Gastrocnemius medialis (tissue), 4 donors: ENCODE data around the gene GGT7. TPM values are rescaled to one million over a fixed set of nuclear protein-coding genes. Genes with fewer than 3 reads are reported as not detected.

Experiments used
- ATAC-seq, 2 donors: fragments of 150-250 bp; one replicate each; pipeline ENCODE4 v1.9.1; 2016
- DNase-seq, 2 donors: peaks; one replicate each; pipeline ENCODE4 v3.0.0-alpha.2; 2019
- H3K27ac ChIP-seq, 4 donors: fragments of 200-600 bp; sonication (generic); 1 replicate in 1 of 4; 2 replicates in 3 of 4; pipeline ENCODE4 v1.5.1; 2016 to 2018; ENCODE audit warnings: mild to moderate bottlenecking in 2 of 4, moderate library complexity in 1 of 4
- H3K27me3 ChIP-seq, 3 donors: fragments of 200-600 bp; sonication (generic) in 2 of 3; 1 replicate in 1 of 3; 2 replicates in 2 of 3; pipeline versions ENCODE4 v1.5.1 to v1.6.0; 2016 to 2019; ENCODE audit warnings: mild to moderate bottlenecking in 1 of 3, moderate library complexity in 1 of 3
- H3K36me3 ChIP-seq, 2 donors: fragments of 200-600 bp; sonication (generic) in 1 of 2; one replicate each; pipeline ENCODE4 v1.5.1; 2017 to 2018
- H3K4me1 ChIP-seq, 2 donors: fragments of 200-600 bp; sonication (generic) in 1 of 2; one replicate each; pipeline ENCODE4 v1.5.1; 2016 to 2017; ENCODE audit warnings: mild to moderate bottlenecking in 2 of 2
- H3K4me3 ChIP-seq, 4 donors: fragments of 200-600 bp; sonication (generic) in 3 of 4; 1 replicate in 1 of 4; 2 replicates in 3 of 4; pipeline ENCODE4 v1.5.1; 2016 to 2019; ENCODE audit warnings: mild to moderate bottlenecking in 2 of 4
- H3K9me3 ChIP-seq, 3 donors: fragments of 200-600 bp; sonication (generic) in 2 of 3; 1 replicate in 1 of 3; 2 replicates in 2 of 3; pipeline ENCODE4 v1.5.1; 2016 to 2019
- POLR2A ChIP-seq, 2 donors: fragments of 450-650 bp; IDR thresholded peaks; one replicate each; pipeline ENCODE4 v1.6.1; 2017; ENCODE audit warnings: antibody characterized with exemption in 2 of 2, mild to moderate bottlenecking in 2 of 2, moderate library complexity in 2 of 2
- in situ Hi-C, 4 donors: fragments of 200-750 bp; cut with MboI; loops; one replicate each; pipeline versions ENCODE4 v1.15.0 to v1.8.0; 2017; ENCODE audit warnings: low sequenced_read_pairs in 4 of 4
- intact Hi-C: fragments of 100-400 bp; cut with DNase I; formaldehyde crosslinking; loops from one replicate; pipeline ENCODE4 v1.15.1; 2023; ENCODE audit warnings: low total_unique reads
- total RNA-seq, 4 donors: library from RNA; depleted of rRNA; stranded (reverse); fragments of >200 nt; gene quantifications; one replicate each; pipeline versions ENCODE4 v1.1.0 to v1.2.3, GENCODE V29; 2016
- TF ChIP-seq, protein P1 (sequence below), 5 experiments: fragments of 450-650 bp in 3 of 5; fragments of 200-600 bp in 2 of 5; sonication (generic) in 2 of 5; IDR thresholded peaks in 4 of 5; conservative IDR thresholded peaks in 1 of 5; 1 replicate in 4 of 5; 2 replicates in 1 of 5; pipeline ENCODE4 v1.5.1; 2016 to 2019; ENCODE audit warnings: antibody characterized with exemption in 5 of 5, mild to moderate bottlenecking in 3 of 5, moderate library complexity in 3 of 5

Gene GGT7
- total RNA-seq, 4 donors from 2014 or later, result 11.4 to 54.2 (median 15.4) TPM

DNA sequence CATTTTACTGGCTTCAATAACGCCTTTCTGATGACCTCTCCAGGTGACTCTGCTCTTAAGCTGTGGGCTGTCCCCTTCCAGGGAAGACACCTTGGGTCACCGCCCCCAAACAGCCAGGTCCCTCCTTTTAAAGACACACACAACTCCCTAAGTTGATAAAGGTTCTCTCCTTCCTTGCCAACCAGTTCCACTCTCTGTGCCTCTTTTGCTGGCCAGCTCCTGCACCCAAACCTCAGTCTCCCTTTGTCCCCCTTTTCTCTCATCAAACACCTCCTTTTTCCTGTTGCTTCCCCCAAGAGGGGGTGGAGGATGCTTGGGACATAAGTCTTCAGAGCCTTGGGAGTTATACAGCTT lies 48.2 kb downstream of the GGT7 start:
- in situ Hi-C loops (no loop called here), intact Hi-C loops (loop anchor here (2.0 to 10.0 kb wide), 3 partner anchors 48 to 630 kb away; partner anchors contain the start of genes CEP250, GGT7 and MMP24OS)
- Histone ChIP-seq H3K4me3 (peak overlapping the region; percentile 76 to 93 (median 88)), H3K4me1 (peaks cover 40 to 46% of the 10 kb centered on the region in 2 donors), H3K27me3 (no peaks in the 10 kb centered on the region), H3K36me3 (no peaks in the 10 kb centered on the region), H3K9me3 (no peaks in the 10 kb centered on the region), H3K27ac (peak overlapping the region; percentile 84 to 97 (median 94))
- ATAC-seq (peak; percentile 65 to 78), DNase-seq (peak; percentile 49 to 81)
- TF ChIP-seq, protein P1, sequence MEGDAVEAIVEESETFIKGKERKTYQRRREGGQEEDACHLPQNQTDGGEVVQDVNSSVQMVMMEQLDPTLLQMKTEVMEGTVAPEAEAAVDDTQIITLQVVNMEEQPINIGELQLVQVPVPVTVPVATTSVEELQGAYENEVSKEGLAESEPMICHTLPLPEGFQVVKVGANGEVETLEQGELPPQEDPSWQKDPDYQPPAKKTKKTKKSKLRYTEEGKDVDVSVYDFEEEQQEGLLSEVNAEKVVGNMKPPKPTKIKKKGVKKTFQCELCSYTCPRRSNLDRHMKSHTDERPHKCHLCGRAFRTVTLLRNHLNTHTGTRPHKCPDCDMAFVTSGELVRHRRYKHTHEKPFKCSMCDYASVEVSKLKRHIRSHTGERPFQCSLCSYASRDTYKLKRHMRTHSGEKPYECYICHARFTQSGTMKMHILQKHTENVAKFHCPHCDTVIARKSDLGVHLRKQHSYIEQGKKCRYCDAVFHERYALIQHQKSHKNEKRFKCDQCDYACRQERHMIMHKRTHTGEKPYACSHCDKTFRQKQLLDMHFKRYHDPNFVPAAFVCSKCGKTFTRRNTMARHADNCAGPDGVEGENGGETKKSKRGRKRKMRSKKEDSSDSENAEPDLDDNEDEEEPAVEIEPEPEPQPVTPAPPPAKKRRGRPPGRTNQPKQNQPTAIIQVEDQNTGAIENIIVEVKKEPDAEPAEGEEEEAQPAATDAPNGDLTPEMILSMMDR (IDR thresholded peaks at IDR 0.05 in 4 of 5, conservative IDR thresholded peaks at IDR 0.05 in 1 of 5), result no peak
- TF ChIP-seq POLR2A (IDR thresholded peaks at IDR 0.05), result peak; percentile 56 to 68

DNA sequence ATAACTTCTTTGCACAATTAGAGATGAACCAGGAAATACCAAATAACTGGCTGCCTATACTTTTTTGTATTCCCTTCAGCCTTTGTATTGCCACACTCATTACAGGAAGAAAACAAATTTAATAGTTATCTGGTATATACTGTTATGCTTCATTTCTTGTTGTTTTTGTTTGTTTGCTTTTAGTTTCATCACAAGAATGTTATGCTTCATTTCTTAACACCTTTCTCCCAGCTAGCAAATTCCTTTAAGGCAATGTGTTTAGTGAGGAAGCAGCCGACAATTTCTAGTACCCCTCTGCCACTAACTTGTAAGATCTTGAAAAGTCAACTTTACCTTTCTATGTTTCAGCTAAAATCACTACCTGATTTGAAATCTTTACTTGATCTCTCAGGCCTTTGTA lies 48.6 kb downstream of the GGT7 start:
- no peaks in the 10 kb centered on the region for H3K36me3 ChIP-seq
- H3K9me3 ChIP-seq, result no peaks in the 10 kb centered on the region
- no peaks in the 10 kb centered on the region for H3K27me3 ChIP-seq
- ATAC-seq (no peak), DNase-seq (no peak)
- intact Hi-C loops, result loop anchor here (2.0 to 10.0 kb wide), 3 partner anchors 49 to 631 kb away; partner anchors contain the start of genes CEP250, GGT7 and MMP24OS
- peak overlapping the region; percentile 76 to 93 (median 88) for H3K4me3 ChIP-seq
- in situ Hi-C loops, result no loop called here
- H3K4me1 ChIP-seq, result peaks cover 44 to 50% of the 10 kb centered on the region in 2 donors
- TF ChIP-seq, protein P1 (IDR thresholded peaks at IDR 0.05 in 4 of 5, conservative IDR thresholded peaks at IDR 0.05 in 1 of 5), result no peak
- TF ChIP-seq POLR2A (IDR thresholded peaks at IDR 0.05), result no peak
- H3K27ac ChIP-seq, result peak overlapping the region; percentile 84 to 97 (median 94)

DNA sequence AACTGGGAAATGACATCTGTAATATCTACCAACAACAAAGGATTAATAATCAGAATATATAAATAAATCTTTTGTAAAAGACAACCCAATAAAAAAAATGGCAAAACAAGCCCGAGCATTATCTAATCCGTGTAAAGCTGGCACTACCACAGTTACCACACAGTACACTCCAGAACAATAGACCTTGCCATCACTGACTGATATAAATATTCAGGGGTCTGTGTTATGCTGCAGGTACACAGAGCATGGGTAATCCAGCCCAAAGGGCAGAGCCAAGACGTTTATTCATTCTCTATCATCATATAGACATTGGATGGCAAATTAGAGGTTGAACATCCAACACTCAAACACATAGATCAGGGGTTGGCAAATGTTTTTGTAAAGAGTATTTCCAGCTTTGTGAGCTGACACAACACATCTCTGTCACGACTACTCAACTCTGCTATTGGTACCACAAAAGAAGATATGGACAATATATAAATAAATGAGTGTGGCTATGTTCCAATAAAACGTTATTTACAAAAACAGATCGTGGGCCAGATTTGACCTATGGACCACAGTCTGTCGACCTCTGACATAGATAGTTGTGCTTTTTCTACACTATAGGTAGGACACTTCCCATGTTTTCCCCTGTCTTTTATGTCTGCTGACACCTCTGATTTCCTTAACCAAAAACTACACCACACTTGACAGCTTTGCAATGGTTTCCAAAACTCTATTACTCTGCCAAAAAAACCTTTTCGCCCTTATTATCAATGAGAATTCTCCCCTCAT lies 51.7 kb downstream of the GGT7 start:
- Histone ChIP-seq H3K9me3 (no peaks in the 10 kb centered on the region), H3K27me3 (no peaks in the 10 kb centered on the region), H3K4me3 (no peak overlapping the region), H3K36me3 (no peaks in the 10 kb centered on the region), H3K27ac (no peak overlapping the region), H3K4me1 (peaks cover 57 to 69% of the 10 kb centered on the region in 2 donors)
- DNase-seq (no peak), ATAC-seq (no peak)
- in situ Hi-C loops, result no loop called here
- TF ChIP-seq, protein P1 (IDR thresholded peaks at IDR 0.05 in 4 of 5, conservative IDR thresholded peaks at IDR 0.05 in 1 of 5), result no peak
- no peak for TF ChIP-seq POLR2A (IDR thresholded peaks at IDR 0.05)
- intact Hi-C loops, result loop anchor here (10.0 kb wide), 2 partner anchors 454 to 634 kb away; partner anchors contain the start of genes CEP250 and MMP24OS

DNA sequence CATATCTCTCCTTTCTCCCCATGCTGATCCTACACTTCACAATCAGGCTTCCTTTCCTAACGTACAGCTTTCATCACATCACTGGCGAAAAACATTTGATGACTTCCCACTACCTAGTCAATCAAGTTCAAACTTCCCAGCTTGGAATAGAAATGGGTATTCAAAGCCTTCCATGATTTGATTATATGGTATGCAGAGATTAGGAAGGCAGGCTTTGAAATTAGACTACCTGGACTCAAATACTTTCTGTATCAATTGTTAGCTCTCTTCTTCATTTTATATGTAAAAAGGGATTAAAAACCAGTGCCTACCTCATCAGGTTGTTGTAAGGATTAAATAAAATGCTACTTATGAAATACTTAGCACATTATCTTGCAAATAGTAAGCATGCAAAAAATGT lies 54.9 kb downstream of the GGT7 start:
- DNase-seq (no peak), ATAC-seq (no peak)
- H3K4me3 ChIP-seq, result no peak overlapping the region
- peaks cover 38 to 54% of the 10 kb centered on the region in 2 donors for H3K4me1 ChIP-seq
- no peaks in the 10 kb centered on the region for H3K36me3 ChIP-seq
- H3K27ac ChIP-seq, result no peak overlapping the region
- intact Hi-C loops, result no loop called here
- no peak for TF ChIP-seq POLR2A (IDR thresholded peaks at IDR 0.05)
- TF ChIP-seq, protein P1 (IDR thresholded peaks at IDR 0.05 in 4 of 5, conservative IDR thresholded peaks at IDR 0.05 in 1 of 5), result no peak
- in situ Hi-C loops, result no loop called here
- no peaks in the 10 kb centered on the region for H3K27me3 ChIP-seq
- H3K9me3 ChIP-seq, result no peaks in the 10 kb centered on the region
